ENCODE results near the gene NRIP3.

The NRIP3 gene

GRCh38 chr11:9028581-9028980 is 24.8 kb upstream of the NRIP3 start:
- TF ChIP-seq CTCF (IDR thresholded peaks at IDR 0.05), result no peak

- TF ChIP-seq CTCF (IDR thresholded peaks at IDR 0.05), result no peak
These were observed 21.5 kb upstream of the NRIP3 start for GRCh38 chr11:9025101-9025850.

GRCh38 chr11:9022961-9023680 is 19.3 kb upstream of the NRIP3 start:
- TF ChIP-seq CTCF (IDR thresholded peaks at IDR 0.05), result no peak

- TF ChIP-seq CTCF (IDR thresholded peaks at IDR 0.05), result no peak
These were observed 17.1 kb upstream of the NRIP3 start for GRCh38 chr11:9020916-9021315.

- no peak for TF ChIP-seq CTCF (IDR thresholded peaks at IDR 0.05)
These were observed 16.1 kb upstream of the NRIP3 start for GRCh38 chr11:9019861-9020260.

DNA sequence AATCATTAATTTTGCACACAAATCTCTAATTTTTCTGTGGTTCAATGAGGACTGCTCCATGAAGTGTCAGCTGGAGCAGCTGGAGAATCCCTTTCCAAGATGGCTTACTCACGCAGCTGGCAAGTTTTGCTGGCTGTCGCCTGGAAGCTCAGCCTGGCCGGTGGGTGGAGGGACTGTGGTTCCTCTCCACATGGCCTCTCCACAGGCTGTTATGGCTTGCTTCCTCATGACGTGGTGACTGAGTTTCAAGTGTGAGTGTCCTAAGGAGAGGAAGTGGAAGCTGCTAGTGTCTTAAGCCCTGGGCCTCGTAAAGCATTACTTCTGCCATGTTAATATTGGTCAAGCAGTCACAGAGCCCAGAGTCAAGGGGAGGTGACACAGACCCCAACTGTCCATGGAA is 14.0 kb upstream of the NRIP3 start:
- no peak for TF ChIP-seq CTCF (IDR thresholded peaks at IDR 0.05)

- no peak for TF ChIP-seq CTCF (IDR thresholded peaks at IDR 0.05)
These were observed 13.3 kb upstream of the NRIP3 start for GRCh38 chr11:9016916-9017642.

All from LNCAP (cell line).